PC-9 (cell line): ENCODE results near the gene ANKDD1B. TPM values are rescaled to one million over a fixed set of nuclear protein-coding genes. Genes with fewer than 3 reads are reported as not detected.
"Not testable (repeated sequence)": the region's sequence is repeated elsewhere in the genome, so short reads cannot be mapped to it uniquely, and the experiment has no call there.

Experiments
- BruUV-seq: library from RNA; stranded (reverse); fragments of 400-500 nt; replicated peaks from 2 replicates; lab custom pipeline; 2021; lab: Mats Ljungman, UMichigan
- CTCF ChIA-PET: fragments of 300-600 bp; sonication (Branson Sonifier 250); formaldehyde crosslinking; loops from one replicate; lab custom pipeline; 2022; ENCODE audit warnings: antibody characterized with exemption; lab: Charles Lee
- POLR2A ChIA-PET: fragments of 300-600 bp; sonication (Branson Sonifier 250); formaldehyde crosslinking; loops from one replicate; lab custom pipeline; 2022; ENCODE audit warnings: antibody characterized with exemption; ENCODE audit not compliant: unreplicated experiment; lab: Charles Lee
- DNase-seq, 2 experiments: peaks; one replicate each; pipeline versions ENCODE4 v3.0.0 to v3.0.0-alpha.2; 2015 to 2022; ENCODE audit warnings: mixed read lengths in 1 of 2
- H2AFZ ChIP-seq: fragments of 200-600 bp; sonication (generic); 2 replicates; pipeline ENCODE4 v1.8.1; 2017; ENCODE audit warnings: antibody characterized with exemption
- H3F3A ChIP-seq: fragments of 200-600 bp; sonication (generic); 2 replicates; pipeline ENCODE4 v1.8.1; 2017; ENCODE audit warnings: antibody characterized with exemption, mild to moderate bottlenecking, low read depth; ENCODE audit not compliant: insufficient read depth
- H3K27ac ChIP-seq: fragments of 200-600 bp; sonication (generic); 2 replicates; pipeline ENCODE4 v1.6.1; 2016; ENCODE audit warnings: mixed run types
- H3K27me3 ChIP-seq: fragments of 200-600 bp; sonication (generic); 2 replicates; pipeline ENCODE4 v1.6.1; 2016; ENCODE audit warnings: low read depth, mixed run types; ENCODE audit not compliant: insufficient read depth
- H3K36me3 ChIP-seq: fragments of 200-600 bp; sonication (generic); 2 replicates; pipeline ENCODE4 v1.6.1; 2016; ENCODE audit warnings: low read depth, mixed run types
- H3K4me1 ChIP-seq: fragments of 200-600 bp; sonication (generic); replicated peaks from 2 replicates; pipeline ENCODE4 v1.6.1; 2016; ENCODE audit warnings: mixed run types; ENCODE audit not compliant: insufficient read depth
- H3K4me2 ChIP-seq: fragments of 200-600 bp; sonication (generic); 2 replicates; pipeline ENCODE4 v1.6.1; 2017; ENCODE audit warnings: mixed run types
- H3K4me3 ChIP-seq: fragments of 200-600 bp; sonication (generic); 2 replicates; pipeline ENCODE4 v1.6.1; 2016; ENCODE audit warnings: mixed run types
- H3K79me2 ChIP-seq: fragments of 200-600 bp; sonication (generic); 2 replicates; pipeline ENCODE4 v1.6.1; 2017; ENCODE audit warnings: low read depth, mixed run types
- H3K9me2 ChIP-seq: fragments of 200-600 bp; sonication (generic); 2 replicates; pipeline ENCODE4 v1.8.1; 2017; ENCODE audit warnings: mild to moderate bottlenecking; ENCODE audit not compliant: insufficient read depth
- H3K9me3 ChIP-seq: fragments of 200-600 bp; sonication (generic); 2 replicates; pipeline ENCODE4 v1.8.1; 2016; ENCODE audit warnings: low read depth; ENCODE audit not compliant: insufficient read depth
- H4K20me1 ChIP-seq: fragments of 200-600 bp; sonication (generic); 2 replicates; pipeline ENCODE4 v1.8.1; 2017; ENCODE audit not compliant: insufficient read depth
- CTCF ChIP-seq: fragments of 200-600 bp; sonication (generic); conservative IDR thresholded peaks from 2 replicates; pipeline ENCODE4 v1.6.1; 2017; ENCODE audit warnings: mixed run types, antibody characterized with exemption, mild to moderate bottlenecking, moderate library complexity
- EZH2 ChIP-seq: fragments of 200-600 bp; sonication (generic); IDR thresholded peaks from 2 replicates; pipeline ENCODE4 v1.8.0; 2017; ENCODE audit warnings: antibody characterized with exemption, low read depth
- intact Hi-C: fragments of 100-400 bp; cut with micrococcal nuclease; formaldehyde crosslinking; loops from one replicate; pipeline ENCODE4 v1.10.0; 2022; ENCODE audit not compliant: unreplicated experiment
- total RNA-seq: library from RNA; stranded (reverse); gene quantifications from 2 replicates; pipeline ENCODE4 v1.2.3, GENCODE V29; 2021

ANKDD1B gene
- total RNA-seq, 1 experiment from 2014 or later: 0.31 TPM

GRCh38 chr5:75686480-75686879, 75.2 kb downstream of the ANKDD1B start:
- Histone ChIP-seq H3K27me3 (no peaks in the 10 kb centered on the region), H3K27ac (no peak overlapping the region), H3K9me3 (no peaks in the 10 kb centered on the region), H3F3A (peaks cover 6% of the 10 kb centered on the region), H3K4me3 (no peak overlapping the region), H3K9me2 (no peaks in the 10 kb centered on the region), H4K20me1 (no peaks in the 10 kb centered on the region), H2AFZ (no peak overlapping the region), H3K4me2 (no peak overlapping the region), H3K36me3 (peaks cover 4% of the 10 kb centered on the region; the same call in 1 of the 2 replicates), H3K79me2 (no peaks in the 10 kb centered on the region), H3K4me1 (no peaks in the 10 kb centered on the region)
- BruUV-seq: no TSS peak
- DNase-seq: no peak
- CTCF ChIA-PET: no interaction called here
- POLR2A ChIA-PET: no interaction called here
- TF ChIP-seq CTCF (no peak), EZH2 (no peak)
- intact Hi-C loops: no loop called here

DNA sequence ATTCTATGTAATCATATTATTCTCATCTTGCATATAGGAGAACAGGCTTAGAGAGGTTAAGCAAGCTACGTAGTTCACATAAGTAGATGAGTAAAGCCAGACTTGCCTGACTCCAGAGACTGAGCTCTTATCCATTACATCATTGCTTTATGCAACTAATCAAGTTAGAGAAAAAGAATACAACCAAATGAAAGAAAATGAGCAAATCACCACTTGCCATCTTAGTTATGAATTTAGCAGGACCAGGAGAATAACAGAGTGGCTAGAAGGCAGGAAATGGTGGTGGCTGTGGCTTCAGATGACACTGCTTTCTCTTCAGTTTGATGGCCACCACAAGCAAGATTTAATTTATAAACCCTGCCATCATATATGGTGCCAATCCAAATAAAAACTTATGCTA, 79.4 kb downstream of the ANKDD1B start:
- no TSS peak for BruUV-seq
- no peaks in the 10 kb centered on the region for H3K9me2 ChIP-seq
- ChIA-PET POLR2A (no interaction called here), CTCF (no interaction called here)
- H4K20me1 ChIP-seq: no peaks in the 10 kb centered on the region
- H3K36me3 ChIP-seq: peaks cover 21% of the 10 kb centered on the region
- intact Hi-C loops: no loop called here
- H3K4me1 ChIP-seq: no peaks in the 10 kb centered on the region
- DNase-seq: no peak
- H3K27ac ChIP-seq: no peak overlapping the region
- H3F3A ChIP-seq: no peaks in the 10 kb centered on the region
- H3K4me2 ChIP-seq: no peak overlapping the region
- H3K4me3 ChIP-seq: no peak overlapping the region
- no peak for TF ChIP-seq EZH2
- TF ChIP-seq CTCF: no peak
- H3K9me3 ChIP-seq: no peaks in the 10 kb centered on the region
- no peaks in the 10 kb centered on the region for H3K27me3 ChIP-seq
- H3K79me2 ChIP-seq: no peaks in the 10 kb centered on the region
- H2AFZ ChIP-seq: no peak overlapping the region

DNA sequence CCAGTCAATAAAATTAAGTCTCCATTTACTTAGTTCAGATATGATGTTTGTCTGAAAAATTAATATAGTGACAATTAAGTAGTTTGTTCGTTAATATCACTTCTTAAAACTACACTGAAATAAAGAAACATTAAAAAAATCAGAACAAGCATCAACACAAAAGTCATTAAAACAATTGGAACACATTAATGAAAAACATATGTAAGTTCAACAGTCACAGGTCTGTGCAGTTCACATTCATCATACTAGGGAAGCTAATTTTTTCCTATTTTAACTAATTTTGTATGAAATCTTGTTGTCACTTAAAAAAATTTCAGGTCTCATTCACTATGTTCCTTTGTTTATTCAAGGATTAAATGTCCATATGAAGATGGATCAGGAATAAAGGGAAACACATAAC, 83.5 kb downstream of the ANKDD1B start:
- Histone ChIP-seq H3K9me3 (no peaks in the 10 kb centered on the region), H3K4me1 (no peaks in the 10 kb centered on the region), H3K4me2 (no peak overlapping the region), H3K4me3 (no peak overlapping the region), H3K79me2 (no peaks in the 10 kb centered on the region), H3K27me3 (no peaks in the 10 kb centered on the region), H3K36me3 (peaks cover 21% of the 10 kb centered on the region), H3K9me2 (no peaks in the 10 kb centered on the region), H2AFZ (no peak overlapping the region), H4K20me1 (no peaks in the 10 kb centered on the region), H3K27ac (no peak overlapping the region), H3F3A (no peaks in the 10 kb centered on the region)
- intact Hi-C loops: no loop called here
- CTCF ChIA-PET: no interaction called here
- no peak for DNase-seq
- POLR2A ChIA-PET: no interaction called here
- BruUV-seq: no TSS peak
- TF ChIP-seq EZH2 (no peak), CTCF (no peak)

DNA sequence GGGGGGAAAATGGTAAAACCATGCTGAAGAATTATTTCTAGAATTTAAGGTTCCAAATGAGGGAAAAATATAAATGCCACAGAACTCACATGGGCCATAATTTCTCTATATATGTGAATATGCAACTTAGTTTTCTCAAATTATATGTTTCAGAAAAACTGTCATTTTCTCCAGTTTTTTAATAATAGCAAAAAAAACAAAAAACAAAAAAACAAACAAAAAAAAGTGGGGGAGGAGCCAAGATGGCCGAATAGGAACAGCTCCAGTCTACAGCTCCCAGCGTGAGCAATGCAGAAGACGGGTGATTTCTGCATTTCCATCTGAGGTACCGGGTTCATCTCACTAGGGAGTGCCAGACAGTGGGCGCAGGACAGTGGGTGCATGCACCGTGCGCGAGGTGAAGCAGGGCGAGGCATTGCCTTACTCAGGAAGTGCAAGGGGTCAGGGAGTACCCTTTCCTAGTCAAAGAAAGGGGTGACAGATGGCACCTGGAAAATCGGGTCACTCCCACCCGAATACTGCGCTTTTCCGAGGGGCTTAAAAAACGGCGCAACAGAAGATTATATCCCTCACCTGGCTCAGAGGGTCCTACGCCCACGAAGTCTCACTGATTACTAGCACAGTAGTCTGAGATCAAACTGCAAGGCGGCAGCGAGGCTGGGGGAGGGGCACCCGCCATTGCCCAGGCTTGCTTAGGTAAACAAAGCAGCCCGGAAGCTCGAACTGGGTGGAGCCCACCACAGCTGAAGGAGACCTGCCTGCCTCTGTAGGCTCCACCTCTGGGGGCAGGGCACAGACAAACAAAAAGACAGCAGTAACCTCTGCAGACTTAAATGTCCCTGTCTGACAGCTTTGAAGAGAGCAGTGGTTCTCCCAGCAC, 84.5 kb downstream of the ANKDD1B start:
- intact Hi-C loops: not testable (repeated sequence)

More for the DNA sequence above, 84.5 kb downstream of the ANKDD1B start:
- H3K4me2 ChIP-seq, H3K9me2 ChIP-seq, H2AFZ ChIP-seq, POLR2A ChIA-PET, H3K4me1 ChIP-seq, H3K27ac ChIP-seq, H3K79me2 ChIP-seq, H3K4me3 ChIP-seq, DNase-seq, H3K27me3 ChIP-seq, CTCF ChIA-PET, BruUV-seq, H4K20me1 ChIP-seq, H3F3A ChIP-seq, H3K9me3 ChIP-seq: not testable (repeated sequence)
- peaks cover 21% of the 10 kb centered on the region for H3K36me3 ChIP-seq
